SH-SY5Y (cell line): ENCODE results near the gene KLHL22.

Experiments
- GATA2 ChIP-seq: IDR thresholded peaks from 2 replicates; pipeline ENCODE4 v1.6.1; 2011; ENCODE audit warnings: mild to moderate bottlenecking, low read depth, low read length
- GATA3 ChIP-seq: IDR thresholded peaks from 2 replicates; pipeline ENCODE4 v1.6.1; 2011; ENCODE audit warnings: low read depth, mild to moderate bottlenecking, low read length, moderate library complexity

GRCh38 chr22:20524004-20524481 is 28.4 kb upstream of the KLHL22 start:
- TF ChIP-seq GATA3 (no peak), GATA2 (no peak)
